GM19023 (cell line): ENCODE data around the gene ADAMTS2.

Experiments
- ATAC-seq: cut with Tn5 transposase; IDR thresholded peaks from one replicate; pipeline ENCODE4 v1.9.1; 2021; ENCODE audit warnings: mild to moderate bottlenecking, moderate library complexity; ENCODE audit not compliant: unreplicated experiment

The ADAMTS2 gene

DNA sequence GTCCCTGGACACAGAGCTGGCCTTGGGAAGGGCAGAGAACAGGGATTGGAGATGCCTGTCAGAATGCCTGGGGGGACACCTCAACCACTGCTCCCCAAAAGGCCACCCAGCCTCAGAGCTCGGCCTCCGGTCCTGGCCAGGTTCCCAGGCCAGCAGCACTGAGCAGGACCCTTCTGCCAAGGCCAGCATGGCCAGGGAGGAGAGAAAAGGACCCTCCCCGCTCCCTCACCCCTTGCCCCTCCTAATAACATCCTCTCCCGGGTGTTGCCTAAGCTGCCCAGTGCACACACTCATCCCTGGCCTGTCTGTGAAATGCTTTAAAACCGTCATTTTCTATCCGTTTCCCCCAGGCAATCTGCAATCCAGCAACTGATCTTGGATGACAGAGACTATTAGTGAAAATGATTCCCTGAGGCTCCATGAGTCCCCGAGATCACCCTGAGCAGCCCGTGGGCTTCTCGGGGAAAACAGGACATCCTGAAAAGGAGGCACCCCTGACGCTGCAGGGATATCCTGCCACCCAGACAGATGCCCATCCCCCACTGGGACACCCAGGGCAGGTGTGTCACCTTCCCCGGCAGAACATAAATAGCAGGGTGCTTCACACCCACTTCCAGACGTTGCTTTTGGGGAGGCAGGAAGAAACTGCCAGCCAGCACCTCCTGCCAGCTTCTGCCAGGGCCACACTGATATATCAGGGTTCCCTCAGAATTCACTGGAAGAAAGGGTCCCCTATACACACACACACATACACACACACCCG is 75.3 kb downstream of the ADAMTS2 start:
- no peak for ATAC-seq

DNA sequence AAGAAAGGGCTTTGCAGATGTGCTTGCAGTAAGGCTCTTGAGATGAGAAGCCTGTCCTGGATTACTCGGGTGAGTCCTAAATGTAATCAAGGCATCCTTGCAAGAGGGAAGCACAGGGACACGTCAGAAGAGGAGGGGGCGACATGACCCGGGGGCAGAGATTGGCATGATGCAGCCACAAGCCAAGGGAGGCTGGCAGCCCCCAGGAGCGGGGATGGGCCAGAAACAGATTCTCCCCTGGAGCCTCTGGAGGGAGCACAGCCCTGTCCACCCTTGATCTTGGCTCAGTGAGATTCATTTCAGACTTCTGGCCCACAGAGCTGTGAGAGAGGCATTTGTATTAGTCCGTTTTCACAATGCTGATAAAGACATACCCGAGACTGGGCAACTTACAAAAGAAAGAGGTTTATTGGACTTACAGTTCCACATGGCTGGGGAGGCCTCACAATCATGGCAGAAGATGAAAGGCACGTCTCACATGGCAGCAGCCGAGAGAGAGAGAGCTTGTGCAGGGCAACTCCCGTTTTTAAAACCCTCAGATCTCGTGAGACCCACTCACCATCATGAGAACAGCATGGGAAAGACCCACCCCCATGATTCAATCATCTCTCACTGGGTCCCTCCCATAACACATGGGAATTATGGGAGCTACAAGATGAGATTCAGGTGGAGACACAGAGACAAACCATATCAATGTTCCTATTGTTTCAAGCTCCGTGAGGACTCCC is 76.1 kb downstream of the ADAMTS2 start:
- no peak for ATAC-seq

DNA sequence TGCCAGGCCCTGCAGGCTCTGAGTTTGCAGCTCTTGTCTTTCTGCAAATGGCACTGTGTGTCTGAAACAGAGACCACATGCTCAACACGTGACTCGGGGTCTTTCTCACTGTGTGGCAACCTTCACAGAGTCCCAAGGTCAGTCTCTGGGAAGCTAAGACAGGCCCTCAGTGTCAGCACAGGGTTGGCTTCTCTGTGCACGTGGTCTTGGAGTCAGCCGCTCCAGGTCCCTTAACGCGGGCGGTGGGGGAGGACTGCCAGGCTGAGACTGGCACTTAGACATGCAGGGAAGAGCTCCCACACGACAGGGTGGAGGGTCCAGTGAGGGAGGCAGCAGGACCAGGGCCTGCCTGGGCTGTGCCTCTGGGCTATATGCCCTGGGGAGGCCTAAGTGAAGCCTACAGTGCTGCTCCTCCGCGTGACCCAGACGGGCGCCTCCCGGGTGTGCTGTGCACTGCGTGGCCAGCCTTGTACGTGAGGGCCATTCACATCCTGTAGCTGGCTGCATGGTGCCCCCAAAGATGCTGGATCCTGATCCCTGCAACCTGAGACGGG is 76.8 kb downstream of the ADAMTS2 start:
- no peak for ATAC-seq

DNA sequence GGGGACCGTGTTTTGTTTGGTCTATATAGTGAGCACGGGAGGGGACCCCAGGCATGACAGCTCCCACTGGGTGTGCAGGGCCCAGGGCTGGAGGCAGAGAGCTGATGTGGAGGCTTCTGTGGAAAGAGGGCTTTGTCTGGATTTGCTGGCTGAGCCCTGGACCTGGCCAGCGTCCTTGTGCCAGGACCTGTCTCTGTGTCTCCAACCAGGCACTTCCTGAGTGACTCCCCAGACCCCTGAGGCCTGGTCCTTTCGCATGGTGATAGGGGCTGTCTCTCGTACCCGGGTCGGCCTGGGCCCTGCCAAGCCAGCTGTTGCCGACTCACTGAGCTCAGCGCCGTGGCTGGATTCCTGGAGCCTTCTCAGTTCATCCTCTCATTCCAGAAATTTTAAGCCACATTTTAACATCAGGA is 77.6 kb downstream of the ADAMTS2 start:
- ATAC-seq, result no peak

DNA sequence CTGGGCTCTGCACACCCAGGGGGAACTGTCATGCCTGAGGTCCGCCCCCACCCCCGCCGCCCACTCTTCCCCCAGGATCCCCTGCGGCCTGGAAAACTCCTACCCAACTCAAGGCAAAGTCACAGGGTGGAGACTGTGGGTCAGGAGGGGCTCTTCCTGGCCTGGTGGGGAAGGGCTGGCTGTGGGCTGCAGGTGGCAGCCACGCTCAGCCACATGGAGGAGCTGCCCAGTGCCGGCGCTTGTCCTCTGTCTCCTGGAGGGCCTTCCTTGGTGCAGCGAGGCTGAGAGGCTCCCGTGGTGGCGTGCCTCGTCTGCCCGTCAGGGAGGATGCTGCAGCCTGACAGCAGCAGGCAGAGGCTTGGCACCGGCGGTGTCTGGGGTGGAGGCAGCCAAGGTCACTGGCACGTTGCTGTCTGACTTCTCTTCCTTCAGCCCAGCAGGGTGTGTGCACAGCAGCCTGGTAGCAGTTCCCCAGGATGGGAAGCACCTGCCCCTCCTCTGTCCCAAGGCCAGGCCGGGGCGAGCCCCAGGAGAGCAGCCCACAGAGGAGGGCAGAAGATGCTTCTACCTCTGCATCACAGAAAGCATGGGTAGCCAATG is 78.1 kb downstream of the ADAMTS2 start:
- no peak for ATAC-seq

DNA sequence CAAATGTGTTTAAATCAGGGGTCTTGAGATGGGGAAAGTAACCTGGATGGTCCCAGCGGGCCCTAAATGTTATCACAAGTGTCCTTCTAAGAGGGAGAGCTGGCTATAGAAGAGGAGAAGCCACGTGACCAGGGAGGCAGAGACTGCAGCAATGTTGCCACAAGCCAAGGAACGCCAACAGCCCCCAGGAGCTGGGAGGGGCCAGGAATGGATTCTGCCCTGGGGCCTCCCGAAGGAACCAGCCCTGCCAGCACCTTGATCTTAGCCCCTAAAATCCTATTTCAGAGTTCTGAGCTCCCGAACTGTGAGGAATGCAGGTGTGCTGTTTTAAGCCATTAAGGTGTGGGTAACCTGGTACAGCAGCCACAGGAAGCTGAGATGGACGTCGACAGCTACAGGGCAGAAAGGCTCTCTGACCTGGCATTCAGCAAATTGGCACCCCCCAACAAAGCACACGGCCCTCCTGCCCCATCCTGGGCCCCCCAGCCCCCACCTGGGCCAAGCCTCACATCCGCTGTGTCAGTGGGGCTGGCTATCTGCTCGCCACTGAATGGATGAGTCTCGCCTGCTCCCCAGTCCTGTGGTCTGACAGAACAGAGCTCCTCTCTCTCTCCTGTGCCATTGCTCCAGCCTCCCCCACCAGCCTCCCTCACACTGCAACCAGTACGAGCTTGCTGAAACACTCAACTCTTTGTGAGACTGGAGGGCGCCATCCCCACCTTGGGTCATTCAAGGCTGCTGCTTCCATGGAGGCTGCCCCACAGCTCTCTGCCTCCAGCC is 78.8 kb downstream of the ADAMTS2 start:
- ATAC-seq, result no peak

DNA sequence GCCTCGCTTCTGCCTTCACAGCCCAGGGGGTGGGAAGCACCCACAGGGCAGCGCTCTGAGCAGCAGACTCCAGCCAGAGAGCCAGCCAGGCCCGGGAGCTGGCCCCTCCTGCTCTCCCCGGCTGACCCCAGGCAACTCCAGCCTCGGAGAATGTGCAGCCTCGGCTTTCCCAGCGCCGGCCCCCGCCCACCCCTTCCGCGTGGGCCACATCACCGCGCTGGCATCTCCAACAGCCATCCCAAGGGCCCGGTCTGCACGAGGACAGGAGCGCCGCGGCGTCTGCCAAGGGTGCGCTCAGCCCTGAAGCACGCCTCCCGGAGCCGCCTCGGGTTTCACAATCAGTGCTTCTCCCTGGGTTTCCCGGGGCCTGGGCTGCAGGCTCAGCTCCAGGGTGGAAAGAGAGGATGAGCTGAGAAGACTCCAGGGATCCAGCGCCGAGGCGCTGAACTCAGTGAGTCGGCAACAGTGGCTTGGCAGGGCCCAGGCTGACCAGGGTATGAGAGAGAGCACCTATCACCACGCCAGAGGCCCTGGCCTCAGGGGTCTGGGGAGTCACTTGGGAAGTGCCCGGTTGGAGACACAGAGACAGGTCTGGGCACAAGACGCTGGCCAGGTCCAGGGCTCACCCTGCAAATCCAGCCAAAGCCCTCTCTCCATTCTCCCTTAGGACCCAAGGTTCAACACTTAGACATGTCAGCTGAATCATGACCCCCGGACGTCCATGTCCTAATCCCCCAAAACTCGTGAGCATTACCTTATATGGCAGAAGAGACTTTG is 79.6 kb downstream of the ADAMTS2 start:
- no peak for ATAC-seq

DNA sequence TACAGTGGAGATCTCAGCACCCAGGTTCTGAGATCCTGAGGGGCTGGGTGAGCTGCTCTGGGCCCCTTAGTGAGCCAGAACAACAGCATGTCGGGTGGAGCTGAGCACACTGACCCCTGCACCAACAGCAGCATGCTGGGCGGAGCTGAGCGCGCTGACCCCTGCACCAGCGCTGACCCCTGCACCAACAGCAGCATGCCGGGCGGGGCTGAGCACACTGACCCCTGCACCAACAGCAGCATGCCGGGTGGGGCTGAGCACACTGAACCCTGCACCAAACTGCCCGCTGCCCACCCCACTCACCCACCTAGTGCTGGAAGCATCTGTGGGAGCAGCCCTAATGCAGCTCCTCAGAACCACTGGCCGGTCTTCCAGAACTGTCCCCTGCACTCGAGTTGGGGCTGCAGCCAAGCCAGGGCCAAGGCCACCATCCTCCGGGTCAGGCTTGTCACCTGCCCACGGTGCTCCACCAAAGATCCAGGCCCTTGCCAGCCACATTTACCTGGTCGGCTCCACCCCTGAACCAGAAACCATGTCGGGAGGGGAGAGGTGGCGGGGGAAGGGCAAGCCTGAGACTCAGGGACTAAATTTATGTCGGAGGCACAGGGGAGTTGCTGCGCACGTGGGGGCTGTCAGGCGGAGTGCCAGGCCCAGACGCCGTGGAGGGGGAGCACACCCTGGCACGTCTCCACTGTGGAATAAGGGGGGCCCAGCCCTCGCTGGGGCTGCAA is 80.3 kb downstream of the ADAMTS2 start:
- ATAC-seq, result no peak

DNA sequence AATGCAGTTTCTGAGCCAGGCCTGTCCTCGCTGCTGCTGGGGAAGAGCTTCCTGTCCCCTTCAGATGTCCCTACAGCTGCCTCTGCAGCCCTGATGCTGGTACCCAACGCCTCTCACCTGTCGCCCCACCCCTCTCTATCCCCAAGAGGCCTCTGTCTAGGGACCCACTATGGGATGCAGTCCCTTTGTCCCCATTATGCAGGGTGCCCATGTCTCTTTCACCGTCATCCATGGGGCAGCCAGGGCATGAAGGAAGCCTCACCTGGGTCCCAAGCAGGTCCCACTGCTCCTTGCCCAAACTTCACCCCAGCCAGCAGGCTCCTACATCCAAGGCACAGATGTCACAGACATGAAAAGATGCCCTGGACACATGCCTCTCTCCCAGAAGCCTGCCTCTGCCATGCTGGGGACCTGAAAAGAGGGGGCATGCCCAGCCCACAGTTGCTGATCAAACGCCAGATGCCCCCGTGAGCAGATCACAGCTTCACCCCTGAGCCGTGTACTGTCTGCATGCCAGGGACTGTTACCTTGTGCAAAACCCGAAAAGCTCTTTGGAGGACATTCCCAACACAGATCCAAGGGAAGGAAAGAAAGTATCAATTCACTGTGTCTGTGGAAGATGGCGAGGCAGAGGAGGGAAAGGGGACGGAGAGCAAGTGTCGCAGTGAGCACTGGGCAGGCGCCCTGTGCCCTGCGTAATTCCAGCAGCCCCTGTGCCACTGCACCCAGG is 81.0 kb downstream of the ADAMTS2 start:
- ATAC-seq, result no peak

DNA sequence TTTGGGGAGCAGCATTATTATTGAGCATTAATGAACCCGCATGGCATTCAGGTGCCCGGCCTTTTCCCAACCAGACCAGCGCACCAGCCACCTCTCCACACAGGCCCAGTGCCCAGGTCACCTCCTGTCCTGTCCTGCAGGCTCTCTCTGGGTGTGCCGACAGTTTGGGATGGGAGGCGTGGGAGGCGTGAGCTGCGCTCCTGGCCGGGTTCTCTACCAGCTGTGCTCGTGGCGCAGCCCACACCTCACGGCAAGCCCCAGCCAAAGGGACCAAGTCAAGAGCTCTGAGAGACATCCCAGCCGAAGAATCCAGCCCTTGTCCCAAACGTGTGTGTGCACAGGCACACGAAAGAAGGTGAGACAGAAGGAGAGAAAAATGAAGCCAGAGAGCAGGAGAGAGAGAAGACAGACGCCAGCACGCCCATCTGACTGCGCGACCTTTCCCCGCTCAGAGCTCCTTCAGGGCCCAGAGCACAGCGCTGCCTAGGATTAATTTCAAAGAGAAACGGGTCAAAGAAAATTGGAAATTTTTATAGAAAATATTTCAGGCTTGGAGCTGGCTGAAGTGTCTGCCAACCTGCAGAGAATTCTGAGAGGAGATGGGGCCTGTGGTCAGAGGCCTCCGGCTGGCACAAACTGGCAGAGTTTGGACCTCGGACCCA is 81.7 kb downstream of the ADAMTS2 start:
- ATAC-seq, result no peak

DNA sequence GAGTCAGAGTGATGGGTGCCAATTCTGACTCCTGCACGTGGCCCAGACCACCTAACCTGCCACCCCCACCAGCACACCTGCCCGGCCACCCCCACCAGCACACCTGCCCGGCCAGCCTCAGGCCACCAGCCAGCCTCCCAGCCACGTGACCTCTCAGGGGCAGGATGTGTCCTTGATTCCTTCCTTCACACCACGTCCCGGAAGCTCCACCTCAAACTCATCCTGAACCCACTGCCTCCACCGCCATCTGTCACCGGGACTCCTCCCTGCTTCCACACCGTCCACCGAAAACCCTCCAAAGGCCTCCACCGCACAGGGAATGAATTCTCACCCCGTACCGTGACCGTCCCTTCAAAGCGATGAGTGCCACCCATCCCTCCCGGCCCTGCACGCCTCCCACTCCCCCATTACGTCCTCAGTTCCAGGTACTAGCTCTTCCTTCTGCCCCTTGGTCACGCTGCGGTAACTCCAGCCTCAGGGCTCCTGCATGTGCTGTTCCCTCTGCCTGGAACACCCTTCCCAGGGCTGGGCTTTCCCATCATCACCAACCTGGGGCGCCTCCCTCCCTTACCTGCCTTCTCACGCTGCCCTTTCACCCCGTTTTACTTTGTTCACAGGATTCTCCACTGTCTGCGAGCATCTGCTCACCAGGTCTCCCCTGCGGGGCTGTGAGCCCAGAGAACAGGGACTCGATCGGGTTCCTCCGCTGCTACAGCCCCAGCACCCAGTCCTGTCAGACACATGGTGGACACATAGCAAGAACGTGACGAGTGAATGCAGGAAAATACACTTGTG is 82.9 kb downstream of the ADAMTS2 start:
- no peak for ATAC-seq

DNA sequence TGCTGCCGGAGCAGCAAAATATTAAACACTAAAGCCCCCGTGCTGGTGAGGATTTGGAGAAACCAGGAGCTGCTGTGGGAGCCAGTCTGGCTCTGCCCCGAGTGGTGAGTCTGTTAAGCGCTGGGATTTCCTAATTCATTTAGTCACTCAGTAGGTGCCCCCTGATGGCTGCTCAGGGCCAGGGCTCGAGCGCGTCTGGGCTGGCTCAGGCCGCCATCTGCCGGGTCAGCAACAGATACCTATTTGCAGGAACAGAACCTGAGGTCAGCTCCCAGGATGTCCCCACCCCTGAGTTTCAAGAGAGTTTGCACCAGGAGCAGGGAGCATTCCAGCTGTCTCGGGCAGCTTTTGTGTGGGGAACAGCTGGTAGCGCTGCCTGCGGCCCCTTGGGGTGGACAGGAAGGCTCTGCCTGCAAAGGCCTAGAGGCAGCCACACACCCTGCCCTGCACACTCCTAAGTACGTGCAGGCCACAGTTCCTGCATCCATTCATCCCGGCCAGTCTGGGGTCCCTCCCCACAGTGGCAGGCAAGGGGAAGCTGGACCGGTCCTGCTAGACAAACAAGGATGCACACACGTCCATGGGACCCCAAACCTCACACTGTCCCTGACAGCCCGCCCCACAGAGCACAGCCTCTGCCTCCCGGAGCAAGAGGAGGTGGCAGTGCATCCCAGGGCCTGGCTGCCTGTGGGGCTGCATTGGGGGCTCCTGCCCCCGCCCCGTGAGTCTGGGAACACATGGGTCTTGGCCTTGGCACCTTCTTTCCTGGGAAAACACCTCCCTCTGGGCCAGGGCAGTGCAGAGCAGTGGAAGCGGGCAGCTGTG is 83.7 kb downstream of the ADAMTS2 start:
- no peak for ATAC-seq

DNA sequence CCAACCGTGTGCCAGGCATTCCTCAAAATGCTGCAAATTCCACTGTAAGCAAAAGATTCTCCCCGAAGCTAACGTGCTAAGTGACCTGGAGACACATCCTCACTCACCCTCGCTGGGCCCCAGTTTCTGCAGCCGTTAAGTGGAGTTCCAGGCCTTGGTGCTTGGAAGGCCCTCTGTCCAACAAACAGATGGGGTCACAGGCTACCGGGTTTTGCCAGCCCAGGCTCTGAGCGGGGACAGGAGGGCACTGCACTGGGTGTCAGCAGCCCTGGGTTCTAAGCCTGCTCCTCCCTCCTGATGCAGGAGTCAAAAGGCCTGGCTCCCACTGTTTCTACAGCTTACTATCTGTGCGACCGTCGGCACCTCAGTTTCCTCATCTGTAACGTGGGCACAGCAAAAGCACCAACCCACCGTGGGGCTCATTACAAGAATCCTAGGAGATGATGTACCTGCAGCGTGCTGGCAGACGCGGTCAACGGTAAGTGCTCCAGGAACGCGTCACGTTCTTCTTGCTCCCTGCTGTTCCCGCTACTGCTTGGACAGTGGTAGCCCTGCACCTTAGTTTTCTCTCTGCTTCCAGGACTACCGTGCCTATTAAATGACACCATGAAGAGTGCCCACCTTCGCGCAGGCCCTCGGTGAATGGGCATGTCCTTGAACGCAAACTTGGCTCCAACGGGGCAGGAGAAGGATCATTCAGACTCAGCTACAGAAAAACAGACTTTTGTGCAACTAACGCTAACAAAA is 84.8 kb downstream of the ADAMTS2 start:
- no peak for ATAC-seq

DNA sequence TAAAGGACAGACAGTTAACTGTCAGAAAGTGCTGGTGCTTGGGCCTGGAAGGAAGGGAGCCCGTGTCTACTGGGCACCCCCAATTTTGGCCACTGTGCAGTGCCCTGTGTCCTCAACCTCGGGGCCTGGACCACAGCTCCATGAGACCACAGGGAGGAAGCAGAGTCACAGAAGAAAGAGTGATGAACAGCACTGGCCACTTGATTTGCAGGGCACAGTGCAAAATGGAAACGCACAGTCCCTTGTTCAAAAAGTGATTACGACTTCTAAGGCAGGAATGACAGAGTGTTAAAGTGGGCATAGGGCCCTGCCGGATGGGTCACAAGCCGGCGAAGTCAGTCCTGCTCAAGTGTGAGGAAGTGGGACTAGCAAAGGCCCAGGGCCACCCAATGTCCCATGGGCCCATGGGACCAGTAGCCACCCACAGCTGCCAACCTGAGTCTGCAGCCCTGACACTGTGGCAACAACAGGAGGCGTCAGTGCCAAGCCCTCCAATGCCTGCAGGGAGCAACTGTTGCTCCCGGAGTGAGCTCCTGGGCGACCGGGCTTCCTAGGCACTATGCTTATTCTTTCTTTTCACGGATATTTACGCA is 85.4 kb downstream of the ADAMTS2 start:
- no peak for ATAC-seq

DNA sequence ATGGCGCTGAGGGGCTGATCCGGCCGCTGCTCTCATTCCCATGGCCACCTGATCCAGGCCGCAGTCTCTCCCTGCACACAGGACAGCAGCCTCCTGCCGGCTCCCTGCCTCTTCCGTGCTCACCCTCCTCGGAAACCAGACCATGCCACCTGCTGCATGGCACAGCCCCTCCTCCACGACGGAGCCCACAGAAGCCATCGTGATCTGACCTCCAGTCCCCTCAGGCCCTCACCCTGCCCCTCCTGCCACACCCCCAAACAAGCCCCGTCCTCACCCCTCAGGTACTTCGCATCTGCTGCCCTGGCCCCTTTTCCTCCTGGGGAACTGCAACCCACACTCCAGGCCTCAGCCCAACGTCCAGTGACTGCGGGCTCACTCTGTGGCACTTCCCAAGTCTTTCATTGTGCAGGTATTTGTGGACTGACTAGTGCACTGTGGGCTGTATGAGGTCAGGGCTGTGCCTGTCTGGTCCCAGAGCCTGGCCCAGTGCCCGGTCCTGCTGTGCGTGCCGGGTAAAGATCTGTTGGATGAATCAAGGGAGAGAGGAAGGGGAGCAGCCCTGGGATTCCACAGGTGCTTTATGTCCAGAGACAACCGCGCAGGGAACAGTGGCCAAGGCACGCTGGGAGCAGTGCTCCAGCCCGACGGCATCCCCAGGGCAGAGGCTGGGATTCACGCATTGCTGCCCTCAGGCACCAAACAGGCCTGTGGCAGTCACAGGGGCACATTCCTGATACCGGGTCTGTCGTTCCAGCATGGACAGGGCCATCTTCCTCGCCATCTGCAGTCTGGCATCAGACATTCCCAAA is 86.1 kb downstream of the ADAMTS2 start:
- ATAC-seq, result no peak
